Measurements from ENCODE around the gene E2F6. TPM values are rescaled to one million over a fixed set of nuclear protein-coding genes. Genes with fewer than 3 reads are reported as not detected.
A peak's percentile ranks its signal among the peaks of the same experiment; 100 is the strongest.

E2F6 gene
- total RNA-seq, 1 experiment from 2014 or later, result 27.1 TPM

DNA sequence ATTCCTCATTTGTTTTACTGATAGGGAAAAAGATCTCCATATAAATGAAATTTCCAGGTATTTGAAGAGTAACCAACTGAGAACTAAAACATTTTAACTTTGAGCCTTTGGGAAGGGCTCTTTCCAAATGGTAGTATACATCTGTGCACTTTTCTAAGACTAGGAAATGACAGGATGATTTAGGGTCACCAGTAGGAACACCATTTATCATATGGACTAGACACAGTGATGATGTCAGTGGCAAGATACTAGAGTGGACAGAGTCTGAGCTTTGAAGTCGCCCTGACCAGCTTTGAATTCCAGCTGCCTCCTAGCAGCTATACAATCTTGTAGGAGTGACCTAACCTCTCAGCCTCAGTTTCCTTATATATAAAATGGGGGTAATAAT lies 56.4 kb downstream of the E2F6 start:
- intact Hi-C loops (cut with micrococcal nuclease), result no loop called here
- Histone ChIP-seq H3K4me2 (ENCODE audit: low read length) (no peak overlapping the region), H3F3A (ENCODE audit: low read length, unreplicated experiment) (no peaks in the 10 kb centered on the region), H4K20me1 (ENCODE audit: low read length) (no peaks in the 10 kb centered on the region), H2AFZ (ENCODE audit: low read length) (no peak overlapping the region), H3K9ac (ENCODE audit: low read length) (no peak overlapping the region), H3K4me3 (ENCODE audit: low read length) (no peak overlapping the region), H3K36me3 (ENCODE audit: low read depth, low read length) (no peaks in the 10 kb centered on the region), H3K9me2 (replicated peaks; ENCODE audit: low read length) (no peaks in the 10 kb centered on the region), H3K79me2 (ENCODE audit: low read length) (no peaks in the 10 kb centered on the region), H3K4me1 (ENCODE audit: insufficient read depth, low read length) (peaks cover 14% of the 10 kb centered on the region), H3K27ac (ENCODE audit: low read length) (no peak overlapping the region), H3K27me3 (ENCODE audit: low read length) (no peaks in the 10 kb centered on the region), H3K9me3 (ENCODE audit: low read length) (no peaks in the 10 kb centered on the region)
- no peak for DNase-seq
- ChIA-PET POLR2A (ENCODE audit: unreplicated experiment) (interaction anchor here (1.0 kb wide), 1 partner anchor 22 kb away, joined by 4 read pairs; no protein-coding TSS in a partner anchor), CTCF (no interaction called here)
- ATAC-seq, result no peak
- no TSS peak for BruUV-seq (replicated peaks)
- TF ChIP-seq EZH2 (IDR thresholded peaks at IDR 0.05; ENCODE audit: low read length, unreplicated experiment), result no peak
- TF ChIP-seq EZH2phosphoT487 (IDR thresholded peaks at IDR 0.05; ENCODE audit: borderline replicate concordance, low read length), result no peak
- TF ChIP-seq, protein P1, sequence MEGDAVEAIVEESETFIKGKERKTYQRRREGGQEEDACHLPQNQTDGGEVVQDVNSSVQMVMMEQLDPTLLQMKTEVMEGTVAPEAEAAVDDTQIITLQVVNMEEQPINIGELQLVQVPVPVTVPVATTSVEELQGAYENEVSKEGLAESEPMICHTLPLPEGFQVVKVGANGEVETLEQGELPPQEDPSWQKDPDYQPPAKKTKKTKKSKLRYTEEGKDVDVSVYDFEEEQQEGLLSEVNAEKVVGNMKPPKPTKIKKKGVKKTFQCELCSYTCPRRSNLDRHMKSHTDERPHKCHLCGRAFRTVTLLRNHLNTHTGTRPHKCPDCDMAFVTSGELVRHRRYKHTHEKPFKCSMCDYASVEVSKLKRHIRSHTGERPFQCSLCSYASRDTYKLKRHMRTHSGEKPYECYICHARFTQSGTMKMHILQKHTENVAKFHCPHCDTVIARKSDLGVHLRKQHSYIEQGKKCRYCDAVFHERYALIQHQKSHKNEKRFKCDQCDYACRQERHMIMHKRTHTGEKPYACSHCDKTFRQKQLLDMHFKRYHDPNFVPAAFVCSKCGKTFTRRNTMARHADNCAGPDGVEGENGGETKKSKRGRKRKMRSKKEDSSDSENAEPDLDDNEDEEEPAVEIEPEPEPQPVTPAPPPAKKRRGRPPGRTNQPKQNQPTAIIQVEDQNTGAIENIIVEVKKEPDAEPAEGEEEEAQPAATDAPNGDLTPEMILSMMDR (conservative IDR thresholded peaks at IDR 0.05; ENCODE audit: low read depth, low read length), result no peak

DNA sequence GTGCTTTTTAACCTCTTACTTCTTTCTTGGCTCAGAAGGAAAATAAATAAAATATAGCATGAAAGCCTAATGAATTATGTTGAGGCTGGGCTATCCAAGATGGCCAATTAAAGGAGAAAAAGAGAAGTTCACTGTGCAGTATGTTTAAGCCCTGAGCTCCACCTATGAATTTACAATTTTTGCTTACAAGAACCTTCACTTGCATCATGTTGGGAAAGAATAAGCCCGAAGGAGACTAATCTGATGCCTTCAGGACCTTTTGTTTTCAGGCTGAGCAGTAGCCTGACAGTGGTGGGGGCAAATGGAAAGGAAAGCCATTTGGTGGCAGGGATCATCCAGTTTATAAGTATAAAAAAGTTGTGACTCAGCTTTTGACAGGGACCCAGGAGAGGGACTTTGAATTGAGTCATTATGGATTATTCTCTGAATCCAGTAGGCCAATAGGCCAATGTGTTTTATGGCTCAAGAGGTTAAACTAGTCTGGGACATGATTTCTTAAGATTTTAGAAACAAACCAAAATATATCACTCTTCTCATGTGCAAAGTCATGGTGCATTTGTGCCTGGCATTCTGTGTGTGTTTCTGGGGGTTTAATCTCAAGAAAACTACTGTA lies 56.9 kb downstream of the E2F6 start:
- Histone ChIP-seq H3K4me1 (ENCODE audit: insufficient read depth, low read length) (peaks cover 14% of the 10 kb centered on the region), H3F3A (ENCODE audit: low read length, unreplicated experiment) (no peaks in the 10 kb centered on the region), H3K79me2 (ENCODE audit: low read length) (no peaks in the 10 kb centered on the region), H3K4me2 (ENCODE audit: low read length) (no peak overlapping the region), H3K9me2 (replicated peaks; ENCODE audit: low read length) (no peaks in the 10 kb centered on the region), H3K36me3 (ENCODE audit: low read depth, low read length) (no peaks in the 10 kb centered on the region), H3K27ac (ENCODE audit: low read length) (no peak overlapping the region), H3K9me3 (ENCODE audit: low read length) (no peaks in the 10 kb centered on the region), H2AFZ (ENCODE audit: low read length) (no peak overlapping the region), H3K4me3 (ENCODE audit: low read length) (no peak overlapping the region), H3K27me3 (ENCODE audit: low read length) (no peaks in the 10 kb centered on the region), H4K20me1 (ENCODE audit: low read length) (no peaks in the 10 kb centered on the region), H3K9ac (ENCODE audit: low read length) (no peak overlapping the region)
- ATAC-seq, result peak; percentile 55
- POLR2A ChIA-PET (ENCODE audit: unreplicated experiment), result interaction anchor here (1.0 kb wide), 1 partner anchor 22 kb away, joined by 4 read pairs; no protein-coding TSS in a partner anchor
- BruUV-seq (replicated peaks), result no TSS peak
- peak; percentile 81 for DNase-seq
- CTCF ChIA-PET, result no interaction called here
- intact Hi-C loops (cut with micrococcal nuclease), result no loop called here
- TF ChIP-seq EZH2phosphoT487 (IDR thresholded peaks at IDR 0.05; ENCODE audit: borderline replicate concordance, low read length) (no peak), EZH2 (IDR thresholded peaks at IDR 0.05; ENCODE audit: low read length, unreplicated experiment) (no peak)
- TF ChIP-seq, protein P1 (conservative IDR thresholded peaks at IDR 0.05; ENCODE audit: low read depth, low read length), result no peak

DNA sequence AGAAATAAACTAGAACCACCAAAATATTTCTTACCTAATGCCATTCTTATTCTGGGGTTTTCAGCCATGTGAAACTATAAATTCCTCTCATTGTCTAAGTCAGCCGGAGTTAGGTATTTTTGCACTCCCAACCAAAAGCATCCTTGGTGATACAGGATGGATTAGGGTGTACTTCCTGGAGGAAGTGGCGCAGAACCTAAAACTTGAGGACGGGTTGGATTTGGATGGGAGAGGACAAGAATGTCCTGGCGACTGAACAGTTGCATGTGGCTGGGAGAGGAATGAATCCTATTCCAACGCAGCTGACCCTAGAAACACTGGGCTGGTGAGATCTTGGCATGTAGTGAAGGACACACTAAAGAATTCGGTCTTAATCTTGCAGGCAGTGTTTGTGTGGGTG lies 58.5 kb downstream of the E2F6 start:
- no peaks in the 10 kb centered on the region for H3K27me3 ChIP-seq (ENCODE audit: low read length)
- ChIA-PET CTCF (no interaction called here), POLR2A (ENCODE audit: unreplicated experiment) (no interaction called here)
- no peaks in the 10 kb centered on the region for H4K20me1 ChIP-seq (ENCODE audit: low read length)
- H3K27ac ChIP-seq (ENCODE audit: low read length), result no peak overlapping the region
- no peak overlapping the region for H3K9ac ChIP-seq (ENCODE audit: low read length)
- H3K4me2 ChIP-seq (ENCODE audit: low read length), result no peak overlapping the region
- no peaks in the 10 kb centered on the region for H3F3A ChIP-seq (ENCODE audit: low read length, unreplicated experiment)
- H3K4me3 ChIP-seq (ENCODE audit: low read length), result no peak overlapping the region
- TF ChIP-seq, protein P1 (conservative IDR thresholded peaks at IDR 0.05; ENCODE audit: low read depth, low read length), result no peak
- no peak for TF ChIP-seq EZH2 (IDR thresholded peaks at IDR 0.05; ENCODE audit: low read length, unreplicated experiment)
- no peak for TF ChIP-seq EZH2phosphoT487 (IDR thresholded peaks at IDR 0.05; ENCODE audit: borderline replicate concordance, low read length)
- H3K4me1 ChIP-seq (ENCODE audit: insufficient read depth, low read length), result peaks cover 14% of the 10 kb centered on the region
- no peaks in the 10 kb centered on the region for H3K79me2 ChIP-seq (ENCODE audit: low read length)
- intact Hi-C loops (cut with micrococcal nuclease), result no loop called here
- DNase-seq (no peak), ATAC-seq (no peak)
- no peaks in the 10 kb centered on the region for H3K9me3 ChIP-seq (ENCODE audit: low read length)
- H3K36me3 ChIP-seq (ENCODE audit: low read depth, low read length), result no peaks in the 10 kb centered on the region
- H3K9me2 ChIP-seq (replicated peaks; ENCODE audit: low read length), result no peaks in the 10 kb centered on the region
- BruUV-seq (replicated peaks), result no TSS peak
- no peak overlapping the region for H2AFZ ChIP-seq (ENCODE audit: low read length)
